Fibroblast of pulmonary artery (primary cell): Measurements from ENCODE around the gene PTPRT.
A peak's percentile ranks its signal among the peaks of the same experiment; 100 is the strongest.

ENCODE experiments used
- DNase-seq: peaks from one replicate; pipeline ENCODE4 v3.0.0-alpha.2; 2010; ENCODE audit warnings: low read depth
- H3K4me3 ChIP-seq: replicated peaks from 2 replicates; pipeline ENCODE4 v1.5.1; 2011; ENCODE audit warnings: low read depth, mild to moderate bottlenecking, control low read depth, low read length, moderate library complexity
- CTCF ChIP-seq: IDR thresholded peaks from 2 replicates; pipeline ENCODE4 v1.5.1; 2011; ENCODE audit warnings: mild to moderate bottlenecking, control low read depth, low read length, inconsistent platforms; ENCODE audit errors: missing control alignments

PTPRT gene

GRCh38 chr20:42556575-42556974 lies 633.1 kb downstream of the PTPRT start:
- no peak for TF ChIP-seq CTCF
- H3K4me3 ChIP-seq, result no peak overlapping the region
- DNase-seq, result no peak

- no peak for DNase-seq
- TF ChIP-seq CTCF, result no peak
- H3K4me3 ChIP-seq, result no peak overlapping the region
Measured at GRCh38 chr20:42553374-42553773, 636.3 kb downstream of the PTPRT start.

- no peak overlapping the region for H3K4me3 ChIP-seq
- no peak for TF ChIP-seq CTCF
- DNase-seq, result no peak
Measured at GRCh38 chr20:42549496-42549895, 640.2 kb downstream of the PTPRT start.

- TF ChIP-seq CTCF, result no peak
- no peak overlapping the region for H3K4me3 ChIP-seq
- no peak for DNase-seq
Measured at GRCh38 chr20:42544926-42545325, 644.8 kb downstream of the PTPRT start.

- DNase-seq, result no peak
- TF ChIP-seq CTCF, result no peak
Measured at GRCh38 chr20:42532831-42533230, 656.9 kb downstream of the PTPRT start.

GRCh38 chr20:42531508-42531961 lies 658.2 kb downstream of the PTPRT start:
- DNase-seq, result no peak
- no peak overlapping the region for H3K4me3 ChIP-seq
- no peak for TF ChIP-seq CTCF

More at GRCh38 chr20:42532831-42533230, 656.9 kb downstream of the PTPRT start:
- H3K4me3 ChIP-seq, result no peak overlapping the region

- peak; percentile 3 for DNase-seq
- no peak overlapping the region for H3K4me3 ChIP-seq
- peak; percentile 24 for TF ChIP-seq CTCF
Measured at GRCh38 chr20:42530855-42531448, 658.8 kb downstream of the PTPRT start.
